Measurements from ENCODE around the gene SSH2.
"Not testable (repeated sequence)": the region's sequence is repeated elsewhere in the genome, so short reads cannot be mapped to it uniquely, and the experiment has no call there.

The SSH2 gene, protein sequence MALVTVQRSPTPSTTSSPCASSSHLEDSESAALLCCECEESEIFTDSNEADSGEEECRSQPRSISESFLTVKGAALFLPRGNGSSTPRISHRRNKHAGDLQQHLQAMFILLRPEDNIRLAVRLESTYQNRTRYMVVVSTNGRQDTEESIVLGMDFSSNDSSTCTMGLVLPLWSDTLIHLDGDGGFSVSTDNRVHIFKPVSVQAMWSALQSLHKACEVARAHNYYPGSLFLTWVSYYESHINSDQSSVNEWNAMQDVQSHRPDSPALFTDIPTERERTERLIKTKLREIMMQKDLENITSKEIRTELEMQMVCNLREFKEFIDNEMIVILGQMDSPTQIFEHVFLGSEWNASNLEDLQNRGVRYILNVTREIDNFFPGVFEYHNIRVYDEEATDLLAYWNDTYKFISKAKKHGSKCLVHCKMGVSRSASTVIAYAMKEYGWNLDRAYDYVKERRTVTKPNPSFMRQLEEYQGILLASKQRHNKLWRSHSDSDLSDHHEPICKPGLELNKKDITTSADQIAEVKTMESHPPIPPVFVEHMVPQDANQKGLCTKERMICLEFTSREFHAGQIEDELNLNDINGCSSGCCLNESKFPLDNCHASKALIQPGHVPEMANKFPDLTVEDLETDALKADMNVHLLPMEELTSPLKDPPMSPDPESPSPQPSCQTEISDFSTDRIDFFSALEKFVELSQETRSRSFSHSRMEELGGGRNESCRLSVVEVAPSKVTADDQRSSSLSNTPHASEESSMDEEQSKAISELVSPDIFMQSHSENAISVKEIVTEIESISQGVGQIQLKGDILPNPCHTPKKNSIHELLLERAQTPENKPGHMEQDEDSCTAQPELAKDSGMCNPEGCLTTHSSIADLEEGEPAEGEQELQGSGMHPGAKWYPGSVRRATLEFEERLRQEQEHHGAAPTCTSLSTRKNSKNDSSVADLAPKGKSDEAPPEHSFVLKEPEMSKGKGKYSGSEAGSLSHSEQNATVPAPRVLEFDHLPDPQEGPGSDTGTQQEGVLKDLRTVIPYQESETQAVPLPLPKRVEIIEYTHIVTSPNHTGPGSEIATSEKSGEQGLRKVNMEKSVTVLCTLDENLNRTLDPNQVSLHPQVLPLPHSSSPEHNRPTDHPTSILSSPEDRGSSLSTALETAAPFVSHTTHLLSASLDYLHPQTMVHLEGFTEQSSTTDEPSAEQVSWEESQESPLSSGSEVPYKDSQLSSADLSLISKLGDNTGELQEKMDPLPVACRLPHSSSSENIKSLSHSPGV (N-terminal part only)

DNA sequence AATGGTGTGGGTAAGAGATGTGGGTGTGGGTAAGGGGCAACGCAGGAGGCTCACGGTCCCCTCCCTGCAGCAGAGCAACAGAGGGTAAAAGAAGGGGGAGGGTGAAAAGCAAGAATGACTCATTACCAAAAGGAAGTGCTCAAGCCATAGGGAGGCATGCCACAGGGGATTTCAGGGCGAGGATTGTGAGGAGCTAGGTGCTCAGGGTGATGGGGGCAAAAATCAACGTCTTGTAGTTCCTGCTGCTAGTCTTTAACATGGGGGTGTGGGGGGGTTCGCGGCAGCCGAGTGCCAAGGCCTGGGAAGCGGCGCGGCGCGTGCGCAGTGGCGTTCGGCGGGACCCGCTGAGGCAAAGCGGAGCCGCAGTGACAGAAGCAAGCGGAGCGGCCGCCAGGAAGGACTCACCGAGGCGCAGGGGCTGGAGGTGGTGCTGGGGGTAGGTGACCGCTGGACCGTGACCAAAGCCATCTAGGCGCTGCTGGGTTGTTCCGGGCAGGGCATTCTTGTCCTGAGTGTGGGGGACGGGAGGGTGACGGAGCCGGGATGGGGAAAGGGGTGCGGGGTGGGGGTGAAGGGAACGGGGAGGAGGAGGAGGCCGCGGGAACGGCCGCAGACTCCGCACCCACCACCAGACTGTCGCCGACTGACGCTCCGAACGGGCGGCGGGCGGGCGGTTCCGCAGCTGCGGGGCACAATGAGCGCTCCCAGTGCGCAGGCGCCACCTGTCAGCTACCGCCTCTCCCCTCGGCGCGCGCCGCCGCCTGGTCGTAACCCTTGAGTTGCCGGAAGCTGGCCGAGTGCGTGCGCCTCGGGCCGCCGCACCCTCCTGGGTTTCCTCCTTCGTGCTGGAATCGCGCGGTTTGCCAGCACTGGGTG, at the start of gene SSH2:
Gene SSH2, minus strand, starts transcription at position 696 of the 876 bp plus-strand sequence. Its CDS starts 228 bp downstream, at position 468.
- peak; percentile 69 for ATAC-seq (replicated peaks; ENCODE audit: extremely low read depth, poor library complexity, severe bottlenecking)
- H3K36me3 Mint-ChIP-seq (ENCODE audit: insufficient read depth), result peaks cover 8% of the 10 kb centered on the region
- H3K9me3 Mint-ChIP-seq, result no peaks in the 10 kb centered on the region
- H3K4me3 Mint-ChIP-seq, result no peak within 1 kb of the TSS
- DNase-seq (ENCODE audit: low spot score in 2 of 2), result peak; percentile 66 to 69
- H3K4me1 Mint-ChIP-seq, result peaks cover 27% of the 10 kb centered on the region
- H3K27me3 Mint-ChIP-seq, result no peaks in the 10 kb centered on the region
- H3K27ac Mint-ChIP-seq (ENCODE audit: low read depth), result no peak within 1 kb of the TSS

DNA sequence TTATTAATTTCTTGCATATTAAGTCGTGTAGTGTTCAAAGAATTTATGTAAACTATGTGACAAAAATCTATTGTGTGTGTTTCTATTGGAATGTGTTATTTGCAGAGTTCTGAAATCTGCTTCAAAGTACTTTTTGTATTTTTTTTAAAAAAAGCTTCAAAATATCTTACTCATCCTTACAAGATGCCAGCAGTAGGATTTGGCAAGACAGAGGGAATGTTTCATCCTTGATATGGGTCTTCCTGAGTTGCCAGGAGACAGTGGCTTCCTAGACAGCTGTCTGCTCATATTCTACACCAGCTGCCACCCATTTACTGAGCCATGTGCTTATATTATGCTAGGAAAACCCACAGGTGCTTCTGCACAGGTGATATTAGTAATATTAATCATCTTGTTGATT, 47.8 kb upstream of the SSH2 start:
- Mint-ChIP-seq H3K27ac (ENCODE audit: low read depth) (no peak overlapping the region), H3K4me3 (no peak overlapping the region), H3K27me3 (no peaks in the 10 kb centered on the region), H3K9me3 (no peaks in the 10 kb centered on the region), H3K36me3 (ENCODE audit: insufficient read depth) (no peaks in the 10 kb centered on the region), H3K4me1 (no peaks in the 10 kb centered on the region)
- no peak for DNase-seq (ENCODE audit: low spot score in 2 of 2)
- no peak for ATAC-seq (replicated peaks; ENCODE audit: extremely low read depth, poor library complexity, severe bottlenecking)

DNA sequence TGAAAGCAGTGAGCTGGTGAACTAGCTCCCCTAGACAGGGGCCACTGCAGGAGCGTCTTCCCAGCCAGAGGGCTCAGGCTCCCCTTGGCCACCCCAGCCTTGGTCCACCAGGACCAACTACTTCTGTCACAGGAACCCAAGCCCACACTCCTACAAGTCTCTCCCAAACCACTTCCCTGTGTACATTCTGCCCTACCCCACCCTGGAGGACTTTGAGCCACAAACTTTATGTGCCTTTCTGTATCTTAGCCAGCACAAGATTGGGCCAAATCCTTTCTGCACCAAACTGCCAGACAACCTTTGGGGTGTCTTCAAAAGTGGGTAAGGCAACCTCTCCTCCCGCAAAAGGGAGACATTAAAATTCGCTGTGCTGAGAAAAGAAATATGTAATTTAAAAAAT, 43.0 kb upstream of the SSH2 start:
- H3K4me3 Mint-ChIP-seq, result no peak overlapping the region
- no peak overlapping the region for H3K27ac Mint-ChIP-seq (ENCODE audit: low read depth)
- H3K36me3 Mint-ChIP-seq (ENCODE audit: insufficient read depth), result no peaks in the 10 kb centered on the region
- H3K4me1 Mint-ChIP-seq, result no peaks in the 10 kb centered on the region
- no peak for DNase-seq (ENCODE audit: low spot score in 2 of 2)
- no peaks in the 10 kb centered on the region for H3K27me3 Mint-ChIP-seq
- no peaks in the 10 kb centered on the region for H3K9me3 Mint-ChIP-seq
- ATAC-seq (replicated peaks; ENCODE audit: extremely low read depth, poor library complexity, severe bottlenecking), result no peak

DNA sequence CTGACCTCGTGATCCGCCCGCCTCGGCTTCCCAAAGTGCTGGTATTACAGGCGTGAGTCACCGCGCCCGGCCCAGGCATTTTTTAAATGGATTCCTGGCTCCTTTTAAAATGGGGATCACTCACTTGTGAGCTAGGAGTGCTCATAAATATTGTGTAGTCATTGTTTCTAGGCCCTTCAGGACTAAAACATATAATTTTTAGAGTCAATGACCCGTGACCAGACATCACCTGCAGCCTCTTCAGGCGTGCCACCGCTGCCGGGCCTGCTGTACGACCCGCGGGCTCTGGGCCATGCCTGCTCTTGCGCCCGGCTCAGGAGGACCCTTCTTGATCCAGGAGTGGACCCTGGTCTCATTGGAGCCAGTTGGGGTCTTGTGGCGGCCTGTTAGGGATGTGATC, 42.2 kb upstream of the SSH2 start:
- ATAC-seq (replicated peaks; ENCODE audit: extremely low read depth, poor library complexity, severe bottlenecking), result no peak
- Mint-ChIP-seq H3K4me1 (no peaks in the 10 kb centered on the region), H3K27me3 (no peaks in the 10 kb centered on the region), H3K36me3 (ENCODE audit: insufficient read depth) (no peaks in the 10 kb centered on the region), H3K4me3 (no peak overlapping the region), H3K9me3 (no peaks in the 10 kb centered on the region), H3K27ac (ENCODE audit: low read depth) (no peak overlapping the region)
- no peak for DNase-seq (ENCODE audit: low spot score in 2 of 2)

DNA sequence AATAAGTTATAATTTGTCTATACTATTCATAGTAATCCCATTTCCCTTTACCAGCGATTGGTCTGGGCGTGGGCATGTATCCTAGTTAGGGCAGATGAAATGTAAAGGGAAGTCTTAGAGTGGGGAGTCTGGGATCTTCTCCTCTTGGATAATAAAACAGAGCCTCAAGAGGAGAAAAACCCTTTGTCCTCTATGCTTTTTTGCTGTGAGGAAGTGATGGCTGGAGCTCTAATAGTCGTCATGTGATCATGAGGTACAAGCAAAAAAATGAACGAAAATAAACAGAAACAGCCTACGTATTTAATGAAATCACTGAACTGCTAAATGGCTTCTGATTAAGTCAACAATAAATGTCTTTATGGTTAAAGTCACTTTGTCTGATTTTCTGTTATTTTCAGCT, 38.2 kb upstream of the SSH2 start:
- Mint-ChIP-seq H3K4me1 (no peaks in the 10 kb centered on the region), H3K9me3 (no peaks in the 10 kb centered on the region), H3K36me3 (ENCODE audit: insufficient read depth) (no peaks in the 10 kb centered on the region), H3K4me3 (no peak overlapping the region), H3K27ac (ENCODE audit: low read depth) (no peak overlapping the region), H3K27me3 (no peaks in the 10 kb centered on the region)
- ATAC-seq (replicated peaks; ENCODE audit: extremely low read depth, poor library complexity, severe bottlenecking), result no peak
- DNase-seq (ENCODE audit: low spot score in 2 of 2), result no peak

DNA sequence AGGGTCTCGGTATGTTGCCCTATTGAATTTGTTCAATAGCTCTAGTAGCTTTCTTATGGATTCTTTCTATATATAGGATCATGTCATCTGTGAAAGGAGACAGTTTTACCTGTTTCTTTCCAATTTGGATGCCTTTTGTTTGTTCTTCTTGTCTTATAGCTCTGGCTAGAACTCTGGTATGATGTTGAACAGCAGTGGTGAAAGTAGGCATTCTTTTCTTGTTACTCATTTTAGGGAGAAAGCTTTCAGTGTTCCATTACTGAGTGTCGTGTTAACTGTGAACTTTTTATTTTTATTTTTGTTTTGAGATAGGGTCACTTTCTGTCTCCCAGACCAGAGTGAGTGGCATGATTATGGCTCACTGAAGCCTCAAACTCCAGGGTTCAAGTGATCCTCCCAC, 32.6 kb upstream of the SSH2 start:
- Mint-ChIP-seq H3K27ac (ENCODE audit: low read depth) (no peak overlapping the region), H3K27me3 (no peaks in the 10 kb centered on the region), H3K9me3 (no peaks in the 10 kb centered on the region), H3K4me1 (no peaks in the 10 kb centered on the region), H3K36me3 (ENCODE audit: insufficient read depth) (no peaks in the 10 kb centered on the region), H3K4me3 (no peak overlapping the region)
- ATAC-seq (replicated peaks; ENCODE audit: extremely low read depth, poor library complexity, severe bottlenecking) (no peak), DNase-seq (ENCODE audit: low spot score in 2 of 2) (no peak)

DNA sequence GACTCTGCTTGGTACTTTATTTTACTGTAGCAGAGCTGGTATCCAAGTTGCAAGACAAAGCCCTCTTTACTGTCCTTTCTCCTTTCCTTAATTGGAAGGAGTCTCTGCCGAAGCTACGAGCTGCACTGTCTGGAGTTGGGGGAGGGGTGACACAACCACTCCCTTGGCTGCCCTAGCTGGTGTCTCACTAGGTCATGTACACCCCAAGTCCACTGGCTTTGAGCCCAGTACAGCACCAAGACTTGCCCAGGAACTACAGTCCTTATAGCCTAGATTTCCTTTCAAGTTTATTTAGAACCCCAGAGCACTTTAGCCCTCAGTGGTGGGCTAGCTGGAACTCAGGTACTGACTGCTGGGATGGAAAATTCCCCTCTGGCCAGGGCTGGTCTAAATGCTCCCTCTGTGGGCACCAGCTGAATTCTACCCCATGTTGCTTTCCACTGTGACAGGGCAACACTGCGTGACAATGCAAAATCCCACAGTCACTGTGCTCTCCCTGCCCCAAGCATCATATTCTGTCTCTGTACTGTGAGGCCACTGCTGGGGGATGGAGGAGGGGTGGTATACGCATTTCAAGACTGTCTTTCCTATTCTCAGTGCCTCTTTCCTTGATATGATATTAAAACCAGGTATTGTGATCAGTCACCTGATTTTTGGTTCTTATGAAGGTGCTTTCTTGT, 29.8 kb upstream of the SSH2 start:
- Mint-ChIP-seq H3K36me3 (ENCODE audit: insufficient read depth) (no peaks in the 10 kb centered on the region), H3K4me3 (no peak overlapping the region), H3K9me3 (no peaks in the 10 kb centered on the region), H3K4me1 (no peaks in the 10 kb centered on the region), H3K27me3 (no peaks in the 10 kb centered on the region), H3K27ac (ENCODE audit: low read depth) (no peak overlapping the region)
- ATAC-seq (replicated peaks; ENCODE audit: extremely low read depth, poor library complexity, severe bottlenecking), result no peak
- DNase-seq (ENCODE audit: low spot score in 2 of 2), result no peak

DNA sequence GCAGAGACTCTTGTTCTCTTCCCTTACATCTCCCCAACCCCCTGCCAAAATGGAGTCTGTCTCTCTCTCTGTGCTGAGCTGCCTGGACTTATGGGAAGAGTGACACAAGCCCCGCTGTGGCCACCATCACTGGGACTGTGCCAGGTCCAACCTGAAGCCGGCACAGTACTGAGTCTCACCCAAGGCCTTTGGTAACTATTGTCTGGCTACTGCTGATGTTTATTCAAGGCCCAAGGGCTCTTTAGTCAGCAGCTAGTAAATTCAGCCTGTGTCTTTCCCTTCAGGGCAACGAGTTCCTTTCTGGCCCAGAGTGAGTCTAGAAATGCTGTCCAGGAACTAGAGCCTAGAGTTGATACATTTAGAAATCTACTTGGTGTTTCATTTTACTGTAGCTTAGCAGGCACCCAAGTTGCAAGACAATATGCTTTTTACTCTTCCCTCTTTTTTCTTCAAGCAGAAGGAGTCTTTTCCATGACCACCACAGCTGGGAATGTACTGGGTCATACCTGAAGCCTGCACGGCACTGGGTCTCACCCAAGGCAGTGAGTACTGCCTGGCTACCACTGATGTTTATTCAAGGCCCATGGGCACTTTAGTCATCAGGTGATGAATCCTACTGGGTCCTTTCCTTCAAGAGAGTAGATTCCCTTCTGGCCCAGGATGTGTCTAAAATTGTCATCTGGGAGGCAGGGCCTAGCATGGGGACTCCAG, 29.1 kb upstream of the SSH2 start:
- Mint-ChIP-seq H3K4me1 (no peaks in the 10 kb centered on the region), H3K27me3 (no peaks in the 10 kb centered on the region), H3K9me3 (no peaks in the 10 kb centered on the region), H3K27ac (ENCODE audit: low read depth) (no peak overlapping the region), H3K36me3 (ENCODE audit: insufficient read depth) (no peaks in the 10 kb centered on the region), H3K4me3 (no peak overlapping the region)
- no peak for ATAC-seq (replicated peaks; ENCODE audit: extremely low read depth, poor library complexity, severe bottlenecking)
- no peak for DNase-seq (ENCODE audit: low spot score in 2 of 2)

DNA sequence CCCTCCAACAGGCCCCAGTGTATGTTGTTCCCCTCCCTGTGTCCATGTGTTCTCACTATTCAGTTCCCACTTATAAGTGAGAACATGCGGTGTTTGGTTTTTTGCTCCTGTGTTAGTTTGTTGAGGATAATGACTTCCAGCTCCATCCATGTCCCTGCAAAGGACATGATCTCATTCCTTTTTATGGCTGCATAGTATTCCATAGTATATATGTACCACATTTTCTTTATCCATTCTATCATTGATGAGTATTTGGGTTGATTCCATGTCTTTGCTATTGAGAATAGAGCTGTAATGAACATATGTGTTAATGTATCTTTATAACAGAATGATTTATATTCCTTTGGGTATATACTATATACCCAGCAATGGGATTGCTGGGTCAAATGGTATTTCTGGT, 27.5 kb upstream of the SSH2 start:
- not testable (repeated sequence) for H3K27ac Mint-ChIP-seq (ENCODE audit: low read depth); H3K4me1 Mint-ChIP-seq; H3K27me3 Mint-ChIP-seq; H3K36me3 Mint-ChIP-seq (ENCODE audit: insufficient read depth); H3K4me3 Mint-ChIP-seq; H3K9me3 Mint-ChIP-seq; DNase-seq (ENCODE audit: low spot score in 2 of 2); ATAC-seq (replicated peaks; ENCODE audit: extremely low read depth, poor library complexity, severe bottlenecking)

DNA sequence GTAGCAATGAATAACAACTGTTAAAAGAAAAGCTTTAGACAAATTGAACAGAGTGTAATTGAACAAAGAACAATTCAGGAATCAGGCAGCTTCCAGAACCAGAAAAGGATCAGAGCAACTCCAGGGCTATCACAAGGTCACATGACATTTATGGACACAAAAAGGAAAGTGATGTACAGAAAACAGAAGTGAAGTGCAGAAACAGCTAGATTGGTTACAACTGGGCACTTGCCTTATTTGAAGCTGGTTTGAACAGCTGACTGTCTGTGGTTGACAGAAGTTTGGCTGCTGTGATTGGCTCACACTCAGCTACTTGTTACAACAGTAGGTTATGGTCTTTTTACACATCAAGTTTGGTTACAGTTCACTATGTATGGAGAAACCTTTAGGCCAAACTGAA, 26.2 kb upstream of the SSH2 start:
- H3K36me3 Mint-ChIP-seq (ENCODE audit: insufficient read depth), result no peaks in the 10 kb centered on the region
- no peaks in the 10 kb centered on the region for H3K9me3 Mint-ChIP-seq
- DNase-seq (ENCODE audit: low spot score in 2 of 2) (no peak), ATAC-seq (replicated peaks; ENCODE audit: extremely low read depth, poor library complexity, severe bottlenecking) (no peak)
- no peaks in the 10 kb centered on the region for H3K27me3 Mint-ChIP-seq
- H3K4me1 Mint-ChIP-seq, result no peaks in the 10 kb centered on the region
- no peak overlapping the region for H3K27ac Mint-ChIP-seq (ENCODE audit: low read depth)
- no peak overlapping the region for H3K4me3 Mint-ChIP-seq

DNA sequence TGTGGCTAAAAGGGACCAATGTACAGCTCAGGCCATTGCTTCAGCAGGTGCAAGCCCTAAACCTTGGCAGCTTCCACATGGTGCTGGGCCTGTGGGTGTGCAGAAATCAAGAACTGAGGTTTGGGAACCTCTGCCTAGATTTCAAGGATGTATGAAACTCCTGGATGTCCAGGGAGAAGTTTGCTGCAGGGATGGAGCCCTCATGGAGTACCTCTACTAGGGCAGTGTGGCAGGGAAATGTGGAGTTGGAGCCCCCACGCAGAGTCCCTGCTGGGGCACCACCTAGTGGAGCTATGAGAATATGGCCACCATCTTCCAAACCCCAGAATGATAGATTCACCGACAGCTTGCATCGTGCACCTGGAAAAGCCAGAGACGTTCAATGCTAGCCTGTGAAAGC, 24.4 kb upstream of the SSH2 start:
- no peak overlapping the region for H3K4me3 Mint-ChIP-seq
- no peaks in the 10 kb centered on the region for H3K27me3 Mint-ChIP-seq
- H3K27ac Mint-ChIP-seq (ENCODE audit: low read depth), result no peak overlapping the region
- H3K36me3 Mint-ChIP-seq (ENCODE audit: insufficient read depth), result no peaks in the 10 kb centered on the region
- ATAC-seq (replicated peaks; ENCODE audit: extremely low read depth, poor library complexity, severe bottlenecking) (no peak), DNase-seq (ENCODE audit: low spot score in 2 of 2) (no peak)
- H3K9me3 Mint-ChIP-seq, result no peaks in the 10 kb centered on the region
- no peaks in the 10 kb centered on the region for H3K4me1 Mint-ChIP-seq
